HK-2 (cell line): ENCODE data around the gene M6PR.
"Not testable (repeated sequence)": the region's sequence is repeated elsewhere in the genome, so short reads cannot be mapped to it uniquely, and the experiment has no call there.

ENCODE experiments used
- DNase-seq: peaks from one replicate; pipeline ENCODE4 v3.0.0-alpha.2; 2018; ENCODE audit not compliant: unreplicated experiment

The M6PR gene

DNA sequence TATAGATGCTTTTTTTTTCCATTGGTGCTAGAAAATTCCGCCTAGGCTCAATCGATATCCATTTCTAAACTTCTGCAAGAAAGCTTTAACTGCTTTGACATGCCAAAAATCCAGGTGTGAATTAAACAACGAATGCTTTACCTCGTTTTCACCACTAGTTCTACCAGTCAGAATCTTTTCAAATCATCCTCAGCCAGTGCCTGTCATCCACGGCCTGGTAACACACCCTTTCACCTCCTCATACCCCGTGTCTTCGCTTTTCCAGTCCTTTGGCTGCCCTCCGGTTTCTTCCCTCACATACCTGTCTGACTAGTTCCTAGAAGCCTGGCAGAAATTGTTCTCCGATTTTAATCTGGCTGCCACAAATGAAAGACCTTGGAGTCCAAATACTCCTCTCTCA, 36.5 kb downstream of the M6PR start:
- no peak for DNase-seq

DNA sequence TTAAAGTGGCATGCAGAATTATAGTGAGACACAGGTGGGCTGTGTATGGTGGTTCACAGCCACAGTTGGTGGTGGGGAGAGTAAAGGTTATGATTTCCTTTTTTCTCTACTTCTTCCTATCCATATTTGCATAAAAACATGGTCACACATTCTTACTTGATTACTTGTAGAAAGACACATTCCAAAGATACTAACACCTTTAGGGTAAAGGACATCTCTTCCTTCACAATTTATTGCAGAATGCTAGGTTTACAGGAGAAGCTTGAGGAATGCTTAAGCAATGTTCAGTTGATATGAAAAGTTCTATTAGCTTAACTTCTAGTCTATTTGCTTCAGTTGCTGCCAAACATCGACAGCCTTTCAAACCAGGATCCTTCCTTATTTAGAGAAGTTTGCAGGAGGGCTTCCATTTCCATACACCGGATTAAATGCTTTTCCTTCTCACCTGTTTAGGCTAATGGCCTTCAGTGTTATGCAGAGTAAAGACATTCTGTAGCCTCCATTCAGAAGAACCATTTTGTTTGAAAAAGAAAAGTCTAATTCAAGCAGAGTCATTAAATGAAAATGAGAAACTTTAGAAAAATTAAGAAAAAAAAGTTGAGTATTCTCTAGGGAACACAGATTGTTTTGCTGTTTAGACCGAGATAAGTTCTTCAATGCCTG, 37.7 kb downstream of the M6PR start:
- DNase-seq = no peak

GRCh38 chr12:8909752-8910151, 39.7 kb downstream of the M6PR start:
- DNase-seq = no peak

GRCh38 chr12:8907513-8907912, 41.9 kb downstream of the M6PR start:
- DNase-seq = no peak

DNA sequence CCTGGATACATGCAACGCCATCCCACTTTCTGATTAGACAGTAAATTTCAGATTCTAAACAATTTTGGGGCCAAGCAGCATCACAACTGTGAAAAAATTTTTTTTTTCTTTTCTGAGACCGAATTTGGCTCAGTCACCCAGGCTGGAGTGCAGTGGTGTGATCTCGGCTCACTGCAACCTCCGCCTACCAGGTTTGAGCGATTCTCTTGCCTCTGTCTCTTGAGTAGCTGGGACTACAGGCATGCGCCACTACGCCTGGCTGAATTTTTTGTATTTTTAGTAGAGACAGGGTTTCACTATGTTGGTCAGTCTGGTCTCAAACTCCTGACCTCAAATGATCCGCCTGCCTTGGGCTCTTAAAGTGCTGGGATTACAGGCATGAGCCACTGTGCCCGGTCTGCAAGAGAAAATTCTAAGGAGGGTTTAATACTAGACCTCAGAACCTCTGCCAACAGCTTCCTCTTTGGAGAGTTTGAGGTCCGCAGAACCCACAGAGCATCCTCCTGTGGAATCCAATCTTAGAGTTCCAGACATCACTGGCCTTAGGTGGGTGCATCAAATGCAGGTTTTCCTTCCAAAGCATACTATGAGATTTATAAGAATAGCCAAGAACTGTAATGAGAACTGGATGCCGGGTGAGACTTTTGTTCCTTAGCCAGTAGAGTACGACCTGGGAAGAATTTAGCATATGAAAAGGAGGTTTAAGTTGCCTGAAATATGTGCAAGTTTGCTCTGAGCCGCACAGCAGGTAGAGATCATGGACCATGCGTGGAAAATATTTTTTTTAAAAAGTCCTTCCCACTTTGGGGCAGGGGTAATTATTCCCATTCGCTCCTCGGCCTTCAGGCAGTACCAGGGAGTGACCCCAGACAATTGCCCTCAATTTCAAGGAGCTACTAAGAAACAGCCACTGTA, 42.9 kb downstream of the M6PR start:
- no peak for DNase-seq

- no peak for DNase-seq
These were observed 43.9 kb downstream of the M6PR start for GRCh38 chr12:8905546-8905945.

DNA sequence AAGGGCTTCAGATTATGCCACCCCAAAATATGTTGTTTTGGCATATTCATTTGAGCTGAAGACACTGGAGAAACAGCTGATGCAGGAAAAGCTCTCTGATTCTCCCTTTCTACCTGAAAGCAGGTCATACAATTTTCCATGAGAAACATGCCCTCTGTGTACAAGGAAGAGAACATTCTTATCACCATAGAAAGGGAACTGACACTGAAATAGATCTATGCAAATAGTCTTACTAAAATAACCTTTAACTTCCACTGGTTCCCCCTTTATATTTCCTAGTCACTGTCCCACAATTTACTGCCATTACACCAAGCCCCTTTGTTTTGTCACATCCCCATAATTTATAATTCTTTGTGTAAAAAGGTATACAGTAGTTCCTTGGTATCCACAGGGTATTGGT, 44.8 kb downstream of the M6PR start:
- DNase-seq = no peak

- DNase-seq = no peak
These were observed 45.8 kb downstream of the M6PR start for GRCh38 chr12:8903646-8904045.

DNA sequence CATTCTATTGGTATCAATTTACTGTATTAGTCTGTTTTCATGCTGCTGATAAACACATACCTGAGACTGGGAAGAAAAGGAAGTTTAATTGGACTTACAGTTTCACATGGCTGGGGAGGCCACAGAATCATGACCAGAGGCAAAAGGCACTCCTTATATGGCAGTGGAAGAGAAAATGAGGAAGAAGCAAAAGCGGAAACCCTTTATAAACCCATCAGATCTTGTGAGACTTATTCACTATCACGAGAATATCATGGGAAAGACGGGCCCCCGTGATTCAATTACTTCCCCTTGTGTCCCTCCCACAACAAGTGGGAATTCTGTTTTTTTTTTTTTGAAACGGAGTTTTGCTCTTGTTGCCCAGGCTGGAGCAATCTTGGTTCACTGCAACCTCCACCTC, 46.7 kb downstream of the M6PR start:
- DNase-seq = not testable (repeated sequence)

GRCh38 chr12:8899830-8900229, 49.6 kb downstream of the M6PR start:
- no peak for DNase-seq

- no peak for DNase-seq
These were observed 52.4 kb downstream of the M6PR start for GRCh38 chr12:8897081-8897480.

DNA sequence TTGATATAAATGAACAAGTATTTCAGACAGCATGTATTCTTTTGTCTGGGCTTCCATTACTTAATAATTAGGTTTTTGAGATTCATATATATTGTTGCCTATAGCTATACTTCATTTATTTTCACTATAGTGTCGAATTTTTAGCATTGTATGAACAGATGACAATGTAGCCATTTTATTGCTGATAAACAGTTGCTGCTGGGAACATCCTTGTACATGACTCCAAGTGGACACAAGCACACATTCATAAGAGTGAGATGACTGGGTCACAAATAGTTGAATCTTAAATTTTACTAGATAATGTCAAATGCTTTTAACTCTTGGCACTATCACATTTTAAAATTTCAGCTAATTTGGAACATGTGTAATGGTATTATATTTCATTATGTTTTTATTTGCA, 54.5 kb downstream of the M6PR start:
- no peak for DNase-seq

- no peak for DNase-seq
These were observed 55.1 kb downstream of the M6PR start for GRCh38 chr12:8894378-8894777.

GRCh38 chr12:8891976-8892375, 57.5 kb downstream of the M6PR start:
- DNase-seq = no peak
